Endodermal cell (in vitro differentiated cells): Measurements from ENCODE around the gene RNF121. TPM values are rescaled to one million over a fixed set of nuclear protein-coding genes. Genes with fewer than 3 reads are reported as not detected.

Experiments
- DNase-seq: peaks from one replicate; pipeline ENCODE4 v3.0.0-alpha.2; 2017
- H3K27ac ChIP-seq: 2 replicates; pipeline ENCODE4 v1.5.1; 2013; ENCODE audit warnings: mild to moderate bottlenecking, low read depth, low read length, moderate library complexity
- H3K27me3 ChIP-seq: 2 replicates; pipeline ENCODE4 v1.6.1; 2013; ENCODE audit warnings: mild to moderate bottlenecking, low read length, moderate library complexity; ENCODE audit not compliant: insufficient read depth, control insufficient read depth, poor library complexity, severe bottlenecking
- H3K36me3 ChIP-seq: 2 replicates; pipeline ENCODE4 v1.7.0; 2013; ENCODE audit warnings: mild to moderate bottlenecking, low read length, moderate library complexity; ENCODE audit not compliant: control insufficient read depth, insufficient read depth
- H3K4me1 ChIP-seq: one replicate; pipeline ENCODE4 v1.7.0; 2013; ENCODE audit warnings: low read length; ENCODE audit not compliant: control insufficient read depth, insufficient read depth
- H3K4me3 ChIP-seq: 2 replicates; pipeline ENCODE4 v1.5.1; 2013; ENCODE audit warnings: mild to moderate bottlenecking, low read length, moderate library complexity
- H3K9ac ChIP-seq: 2 replicates; pipeline ENCODE4 v1.6.1; 2013; ENCODE audit warnings: mild to moderate bottlenecking, low read length, moderate library complexity; ENCODE audit not compliant: poor library complexity, severe bottlenecking; ENCODE audit errors: extremely low read depth
- H3K9me3 ChIP-seq: 2 replicates; pipeline ENCODE4 v1.6.1; 2013; ENCODE audit warnings: mild to moderate bottlenecking, low read length, moderate library complexity; ENCODE audit not compliant: control insufficient read depth
- H3K27ac Mint-ChIP-seq: 2 replicates; pipeline ENCODE4 v1.8.0; 2020; ENCODE audit warnings: mixed read lengths
- H3K27me3 Mint-ChIP-seq: 2 replicates; pipeline ENCODE4 v1.8.0; 2021; ENCODE audit warnings: mild to moderate bottlenecking, mixed read lengths; ENCODE audit not compliant: insufficient read depth
- H3K36me3 Mint-ChIP-seq: 2 replicates; pipeline ENCODE4 v1.8.0; 2020; ENCODE audit warnings: low read depth, mixed read lengths
- H3K4me1 Mint-ChIP-seq: 2 replicates; pipeline ENCODE4 v1.8.0; 2020; ENCODE audit warnings: mixed read lengths
- H3K4me3 Mint-ChIP-seq: 2 replicates; pipeline ENCODE4 v1.8.0; 2020; ENCODE audit warnings: mild to moderate bottlenecking, moderate library complexity, mixed read lengths
- H3K9me3 Mint-ChIP-seq: 2 replicates; pipeline ENCODE4 v1.8.0; 2020; ENCODE audit warnings: mild to moderate bottlenecking, mixed read lengths
- WGBS, 2 experiments: methylation state at CpG; one replicate each; pipeline versions ENCODE4 v1.1.5 to v1.1.7; 2013; ENCODE audit warnings: missing lambda C conversion rate in 2 of 2, mixed read lengths in 1 of 2; ENCODE audit not compliant: insufficient coverage in 1 of 2, insufficient read length in 1 of 2; 5-methylcytosine and 5-hydroxymethylcytosine counted together
- total RNA-seq, 2 donors: library from RNA; stranded (reverse); fragmentation: NEBNext Ultra II Directional in 1 of 2; extraction: Animal tissue kit (Norgen Biotek cat#: 25700) in 1 of 2; gene quantifications; 2 replicates in 1 of 2; 3 replicates in 1 of 2; pipeline ENCODE4 v1.2.1, GENCODE V29; 2021
- TF ChIP-seq, protein P1 (sequence below): fragments of 200-600 bp; sonication (generic); conservative IDR thresholded peaks from 2 replicates; pipeline ENCODE4 v1.5.0; 2021; ENCODE audit warnings: antibody characterized with exemption, mild to moderate bottlenecking

RNF121 gene
- total RNA-seq, 2 donors from 2014 or later = 50.9 to 52.2 TPM

DNA sequence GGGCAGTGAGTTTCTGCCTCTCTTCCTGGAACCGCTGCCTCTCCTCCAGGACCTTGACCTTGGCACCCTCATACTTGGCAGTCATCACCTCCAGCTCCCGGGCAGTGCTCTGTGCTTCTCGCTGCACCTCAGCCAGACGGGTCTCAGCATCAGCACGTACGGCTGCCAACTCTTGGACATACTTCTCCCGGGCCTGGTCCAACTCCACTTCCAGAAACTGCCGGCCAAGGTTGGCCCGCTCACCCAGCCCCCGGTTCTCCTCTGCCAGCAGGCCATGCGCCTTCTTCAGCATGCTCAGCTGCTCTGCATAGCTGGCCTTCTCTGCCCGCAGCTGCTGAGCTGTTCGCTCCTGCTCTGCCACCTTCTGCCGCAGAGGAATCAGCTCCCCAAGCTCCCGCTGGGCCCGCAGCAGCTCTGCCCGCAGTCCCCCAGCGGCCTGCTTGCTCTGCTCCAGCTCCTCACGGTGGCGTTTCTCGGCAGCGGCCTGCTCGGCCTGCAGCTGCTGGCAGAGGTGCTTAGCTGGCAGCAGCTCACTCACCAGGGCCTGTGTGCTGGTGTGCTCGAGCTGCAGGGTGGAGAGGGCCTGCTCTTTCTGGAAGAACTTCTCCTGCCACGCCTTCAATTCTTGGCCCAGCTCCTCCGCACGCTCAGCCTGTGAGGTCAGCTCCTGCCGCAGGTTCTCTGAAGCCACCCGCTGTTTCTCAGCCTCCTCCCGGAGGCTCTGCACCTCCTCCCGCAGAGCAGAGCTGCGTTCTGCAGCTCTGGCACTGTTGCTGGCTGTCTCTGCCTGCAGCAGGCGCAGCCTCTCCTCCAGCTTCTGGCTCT, 84.3 kb downstream of the RNF121 start:
- DNase-seq = no peak
- Mint-ChIP-seq H3K4me3 (no peak overlapping the region), H3K27me3 (no peaks in the 10 kb centered on the region), H3K36me3 (peaks cover 88% of the 10 kb centered on the region), H3K4me1 (no peaks in the 10 kb centered on the region), H3K9me3 (no peaks in the 10 kb centered on the region), H3K27ac (no peak overlapping the region)
- Histone ChIP-seq H3K4me1 (no peaks in the 10 kb centered on the region), H3K9me3 (no peaks in the 10 kb centered on the region), H3K4me3 (no peak overlapping the region), H3K27me3 (no peaks in the 10 kb centered on the region), H3K9ac (no peak overlapping the region), H3K36me3 (peaks cover 87% of the 10 kb centered on the region), H3K27ac (no peak overlapping the region)
- WGBS, 2 experiments = 95 to 97% methylated on average over 21 to 33 of the region's 33 CpGs
- TF ChIP-seq, protein P1, sequence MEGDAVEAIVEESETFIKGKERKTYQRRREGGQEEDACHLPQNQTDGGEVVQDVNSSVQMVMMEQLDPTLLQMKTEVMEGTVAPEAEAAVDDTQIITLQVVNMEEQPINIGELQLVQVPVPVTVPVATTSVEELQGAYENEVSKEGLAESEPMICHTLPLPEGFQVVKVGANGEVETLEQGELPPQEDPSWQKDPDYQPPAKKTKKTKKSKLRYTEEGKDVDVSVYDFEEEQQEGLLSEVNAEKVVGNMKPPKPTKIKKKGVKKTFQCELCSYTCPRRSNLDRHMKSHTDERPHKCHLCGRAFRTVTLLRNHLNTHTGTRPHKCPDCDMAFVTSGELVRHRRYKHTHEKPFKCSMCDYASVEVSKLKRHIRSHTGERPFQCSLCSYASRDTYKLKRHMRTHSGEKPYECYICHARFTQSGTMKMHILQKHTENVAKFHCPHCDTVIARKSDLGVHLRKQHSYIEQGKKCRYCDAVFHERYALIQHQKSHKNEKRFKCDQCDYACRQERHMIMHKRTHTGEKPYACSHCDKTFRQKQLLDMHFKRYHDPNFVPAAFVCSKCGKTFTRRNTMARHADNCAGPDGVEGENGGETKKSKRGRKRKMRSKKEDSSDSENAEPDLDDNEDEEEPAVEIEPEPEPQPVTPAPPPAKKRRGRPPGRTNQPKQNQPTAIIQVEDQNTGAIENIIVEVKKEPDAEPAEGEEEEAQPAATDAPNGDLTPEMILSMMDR = no peak

DNA sequence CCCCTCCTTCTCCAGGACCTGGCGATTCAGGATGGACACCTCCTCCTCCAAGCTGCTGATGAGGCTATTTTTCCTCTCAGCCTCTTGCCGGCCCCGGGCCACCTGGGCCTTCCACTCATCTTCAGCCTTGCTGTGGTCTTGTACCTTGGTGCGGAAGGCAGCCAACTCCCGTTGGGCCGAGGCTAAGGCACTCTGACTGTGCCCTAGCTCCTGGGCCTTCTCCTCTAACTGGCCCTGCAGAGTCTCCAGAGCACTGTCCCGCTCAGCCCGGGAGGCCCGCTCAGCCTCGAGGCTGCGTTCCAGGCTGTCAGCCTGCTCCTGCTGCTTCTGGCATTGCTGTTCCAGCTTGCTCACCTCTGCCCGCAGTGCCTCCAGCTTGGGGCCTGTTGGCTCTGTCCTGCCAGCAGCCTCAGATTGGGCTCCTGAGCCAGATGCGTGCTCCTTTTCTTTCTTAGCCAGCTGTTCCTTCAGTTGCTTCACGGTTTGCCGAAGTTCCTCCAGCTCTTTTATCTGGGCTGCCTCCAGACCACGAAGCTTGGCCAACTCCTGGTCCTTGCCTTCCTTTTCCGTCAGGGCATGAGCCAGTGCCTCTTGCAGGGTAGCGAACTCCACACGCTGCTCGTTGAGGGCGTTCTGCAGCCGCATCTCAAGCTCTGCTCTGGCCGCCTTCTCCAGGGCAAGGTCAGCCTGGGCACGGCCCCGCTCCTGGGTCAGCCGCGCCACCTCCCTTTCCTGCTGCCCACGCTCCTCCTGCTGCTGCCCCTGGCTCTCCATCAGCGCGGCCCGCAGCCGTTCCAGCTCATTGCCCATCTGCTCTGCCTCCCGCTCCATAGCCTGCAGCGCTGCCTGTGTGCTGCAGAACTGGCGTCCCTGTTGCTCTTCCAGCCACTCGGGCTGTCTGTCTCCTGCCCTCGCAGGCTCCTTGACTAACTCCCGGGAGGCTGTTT, 85.2 kb downstream of the RNF121 start:
- no peaks in the 10 kb centered on the region for H3K9me3 Mint-ChIP-seq
- Histone ChIP-seq H3K4me1 (no peaks in the 10 kb centered on the region), H3K4me3 (no peak overlapping the region), H3K36me3 (peaks cover 90% of the 10 kb centered on the region), H3K27me3 (no peaks in the 10 kb centered on the region), H3K9ac (no peak overlapping the region), H3K9me3 (no peaks in the 10 kb centered on the region), H3K27ac (no peak overlapping the region)
- no peak overlapping the region for H3K4me3 Mint-ChIP-seq
- H3K27me3 Mint-ChIP-seq = no peaks in the 10 kb centered on the region
- WGBS, 2 experiments = 95% methylated on average over 28 to 38 of the region's 38 CpGs
- no peaks in the 10 kb centered on the region for H3K4me1 Mint-ChIP-seq
- H3K36me3 Mint-ChIP-seq = peaks cover 90% of the 10 kb centered on the region
- DNase-seq = no peak
- TF ChIP-seq, protein P1 = no peak
- no peak overlapping the region for H3K27ac Mint-ChIP-seq

DNA sequence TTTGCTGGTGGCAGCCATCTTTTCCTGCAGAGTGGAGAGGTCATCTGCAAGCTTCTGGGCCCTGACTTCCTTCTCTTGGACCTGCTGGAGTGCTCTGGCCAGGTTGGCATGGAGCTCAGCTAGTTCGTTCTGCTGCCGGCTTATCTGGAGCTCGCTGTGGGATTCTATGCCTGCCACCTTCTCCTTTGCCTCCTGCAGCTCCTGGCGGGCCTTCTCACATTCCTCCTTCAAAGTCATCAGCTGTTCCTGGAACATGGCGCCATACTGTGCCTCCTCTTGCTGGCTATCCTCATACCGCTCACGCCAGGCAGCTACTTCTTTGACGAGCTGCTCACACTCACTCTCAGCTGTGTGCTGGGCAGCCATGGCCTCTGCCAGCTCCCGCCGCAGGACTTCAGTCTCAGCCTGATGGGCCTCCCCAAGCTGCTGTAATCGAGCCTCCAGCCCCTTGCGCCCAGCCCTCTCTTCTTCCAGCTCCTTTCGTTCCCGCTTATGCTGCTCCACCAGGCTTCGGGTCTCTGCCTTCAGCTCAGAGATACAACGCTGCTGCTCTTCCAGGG, 86.0 kb downstream of the RNF121 start:
- DNase-seq = no peak
- Histone ChIP-seq H3K27me3 (no peaks in the 10 kb centered on the region), H3K27ac (no peak overlapping the region), H3K4me1 (no peaks in the 10 kb centered on the region), H3K9me3 (no peaks in the 10 kb centered on the region), H3K9ac (no peak overlapping the region), H3K4me3 (no peak overlapping the region), H3K36me3 (peaks cover 90% of the 10 kb centered on the region)
- peaks cover 93% of the 10 kb centered on the region for H3K36me3 Mint-ChIP-seq
- no peaks in the 10 kb centered on the region for H3K4me1 Mint-ChIP-seq
- TF ChIP-seq, protein P1 = no peak
- no peaks in the 10 kb centered on the region for H3K9me3 Mint-ChIP-seq
- 95 to 96% methylated on average over 16 of the region's 16 CpGs for WGBS, 2 experiments
- no peaks in the 10 kb centered on the region for H3K27me3 Mint-ChIP-seq
- H3K27ac Mint-ChIP-seq = no peak overlapping the region
- H3K4me3 Mint-ChIP-seq = no peak overlapping the region
